HepG2 (cell line): ENCODE results near the gene RREB1. TPM values are rescaled to one million over a fixed set of nuclear protein-coding genes. Genes with fewer than 3 reads are reported as not detected.

Experiments used
- ADNP ChIP-seq: sonication (generic); formaldehyde crosslinking; IDR thresholded peaks from 2 replicates; pipeline ENCODE4 v1.4.0; 2020; ENCODE audit warnings: missing genetic modification reagents
- HIVEP1 ChIP-seq: sonication (generic); formaldehyde crosslinking; IDR thresholded peaks from 2 replicates; pipeline ENCODE4 v1.4.0; 2020; ENCODE audit warnings: mild to moderate bottlenecking, missing genetic modification reagents
- KMT2A ChIP-seq: sonication (generic); formaldehyde crosslinking; IDR thresholded peaks from 2 replicates; pipeline ENCODE4 v1.4.0; 2020; ENCODE audit warnings: missing genetic modification reagents
- PHF21A ChIP-seq: sonication (generic); formaldehyde crosslinking; IDR thresholded peaks from 2 replicates; pipeline ENCODE4 v1.5.0; 2020; ENCODE audit warnings: mild to moderate bottlenecking, missing genetic modification reagents
- RFX5 ChIP-seq: IDR thresholded peaks from 2 replicates; pipeline ENCODE4 v1.6.1; 2011; ENCODE audit warnings: low read depth, low read length, improper control_type of control experiment
- SAP130 ChIP-seq: IDR thresholded peaks from 2 replicates; pipeline ENCODE4 v1.6.1; 2016; ENCODE audit warnings: low read depth
- SRSF4 ChIP-seq: fragments of 200-400 bp; formaldehyde crosslinking; IDR thresholded peaks from one replicate; pipeline ENCODE4 v1.6.1; 2018; ENCODE audit warnings: mild to moderate bottlenecking, low read depth, low read length, moderate library complexity; ENCODE audit not compliant: poor library complexity, severe bottlenecking
- SRSF9 ChIP-seq: fragments of 200-400 bp; formaldehyde crosslinking; IDR thresholded peaks from 2 replicates; pipeline ENCODE4 v1.6.1; 2018; ENCODE audit warnings: borderline replicate concordance, mild to moderate bottlenecking, low read depth, low read length; ENCODE audit not compliant: insufficient read depth, poor library complexity, severe bottlenecking
- ZFP1 ChIP-seq: IDR thresholded peaks from 2 replicates; pipeline ENCODE4 v1.6.1; 2016
- ZKSCAN8 ChIP-seq: IDR thresholded peaks from 2 replicates; pipeline ENCODE4 v1.6.1; 2016; ENCODE audit warnings: borderline replicate concordance, missing genetic modification reagents, missing compliant biosample characterization
- ZNF367 ChIP-seq: sonication (generic); formaldehyde crosslinking; IDR thresholded peaks from 2 replicates; pipeline ENCODE4 v1.4.0; 2020; ENCODE audit warnings: missing genetic modification reagents, borderline replicate concordance
- ZNF432 ChIP-seq: sonication (generic); formaldehyde crosslinking; IDR thresholded peaks from 2 replicates; pipeline ENCODE4 v1.5.0; 2020; ENCODE audit warnings: missing genetic modification reagents, mild to moderate bottlenecking, borderline replicate concordance
- ZSCAN30 ChIP-seq: sonication (generic); formaldehyde crosslinking; IDR thresholded peaks from 2 replicates; pipeline ENCODE4 v1.5.0; 2020; ENCODE audit warnings: mild to moderate bottlenecking, missing genetic modification reagents
- polyA plus RNA-seq, 8 experiments: library from polyadenylated mRNA; depleted of rRNA in 3 of 8; stranded (reverse) in 7 of 8; unstranded in 1 of 8; fragments of >200 nt; fragmentation: Illumina TruSeq in 4 of 8; extraction: Trizol in 4 of 8; gene quantifications; 2 replicates each; pipeline versions ENCODE4 v1.2.1 to v1.2.3, GENCODE V29; 2011 to 2016; ENCODE audit warnings: low read depth in 4 of 8, missing spikeins in 1 of 8, mixed read lengths in 1 of 8; ENCODE audit not compliant: insufficient read depth in 1 of 8
- total RNA-seq, 5 experiments: library from RNA; depleted of rRNA; stranded (reverse); fragments of >200 nt; fragmentation: Illumina TruSeq; extraction: Trizol; gene quantifications; 2 replicates each; pipeline ENCODE4 v1.2.3, GENCODE V29; 2016; ENCODE audit warnings: low read depth in 1 of 5
- TF ChIP-seq, protein P1 (sequence below): sonication (generic); formaldehyde crosslinking; IDR thresholded peaks from 2 replicates; pipeline ENCODE4 v1.4.0; 2020; ENCODE audit warnings: missing genetic modification reagents, mild to moderate bottlenecking, borderline replicate concordance
- TF ChIP-seq, protein P2 (sequence below): sonication (generic); formaldehyde crosslinking; IDR thresholded peaks from 2 replicates; pipeline ENCODE4 v1.4.0; 2020; ENCODE audit warnings: missing genetic modification reagents, borderline replicate concordance
- TF ChIP-seq, protein P3 (sequence below): sonication (generic); formaldehyde crosslinking; IDR thresholded peaks from 2 replicates; pipeline ENCODE4 v1.4.0; 2020; ENCODE audit warnings: missing genetic modification reagents
- TF ChIP-seq, protein P4 (sequence below): IDR thresholded peaks from 2 replicates; pipeline ENCODE4 v1.4.0; 2020; ENCODE audit warnings: mild to moderate bottlenecking, missing genetic modification reagents

Gene RREB1
- total and polyA plus RNA-seq, 2 of the 13 experiments (the other 11 are each of a cell fraction or from before 2014, with no cell fraction given), result 6.1 to 23.2 TPM

DNA sequence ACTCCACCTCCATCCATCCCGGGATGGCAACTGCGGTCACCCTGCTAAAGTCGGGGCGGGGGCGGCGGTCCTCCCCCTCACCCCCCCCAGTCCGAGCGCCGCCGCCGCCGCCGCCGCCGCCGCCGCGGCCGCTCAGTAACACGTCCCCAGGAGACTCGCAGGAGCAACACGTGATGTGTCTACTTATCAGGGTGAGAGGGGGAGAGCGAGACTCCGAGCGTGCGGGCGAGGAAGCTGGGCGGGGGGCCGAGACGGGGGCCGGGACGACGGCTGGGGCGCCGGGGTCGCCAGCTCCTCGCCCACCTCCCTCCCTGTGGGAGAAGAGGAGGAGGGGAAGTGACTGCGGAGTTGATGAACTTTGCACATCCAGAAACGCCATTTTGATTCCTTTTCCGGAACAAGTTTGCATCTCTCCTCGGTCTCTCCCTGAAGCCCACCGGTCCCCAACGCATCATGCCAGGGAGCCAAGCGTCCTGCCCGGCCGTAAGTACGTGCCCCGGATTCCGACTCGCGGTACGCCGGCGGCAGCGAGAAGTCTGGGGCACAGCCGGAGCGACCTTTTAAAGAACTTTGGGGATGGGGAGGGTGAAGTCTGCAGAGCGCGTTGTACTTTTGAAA, at the start of gene RREB1 (continued):
- TF ChIP-seq, protein P1, sequence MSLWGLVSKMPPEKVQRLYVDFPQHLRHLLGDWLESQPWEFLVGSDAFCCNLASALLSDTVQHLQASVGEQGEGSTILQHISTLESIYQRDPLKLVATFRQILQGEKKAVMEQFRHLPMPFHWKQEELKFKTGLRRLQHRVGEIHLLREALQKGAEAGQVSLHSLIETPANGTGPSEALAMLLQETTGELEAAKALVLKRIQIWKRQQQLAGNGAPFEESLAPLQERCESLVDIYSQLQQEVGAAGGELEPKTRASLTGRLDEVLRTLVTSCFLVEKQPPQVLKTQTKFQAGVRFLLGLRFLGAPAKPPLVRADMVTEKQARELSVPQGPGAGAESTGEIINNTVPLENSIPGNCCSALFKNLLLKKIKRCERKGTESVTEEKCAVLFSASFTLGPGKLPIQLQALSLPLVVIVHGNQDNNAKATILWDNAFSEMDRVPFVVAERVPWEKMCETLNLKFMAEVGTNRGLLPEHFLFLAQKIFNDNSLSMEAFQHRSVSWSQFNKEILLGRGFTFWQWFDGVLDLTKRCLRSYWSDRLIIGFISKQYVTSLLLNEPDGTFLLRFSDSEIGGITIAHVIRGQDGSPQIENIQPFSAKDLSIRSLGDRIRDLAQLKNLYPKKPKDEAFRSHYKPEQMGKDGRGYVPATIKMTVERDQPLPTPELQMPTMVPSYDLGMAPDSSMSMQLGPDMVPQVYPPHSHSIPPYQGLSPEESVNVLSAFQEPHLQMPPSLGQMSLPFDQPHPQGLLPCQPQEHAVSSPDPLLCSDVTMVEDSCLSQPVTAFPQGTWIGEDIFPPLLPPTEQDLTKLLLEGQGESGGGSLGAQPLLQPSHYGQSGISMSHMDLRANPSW (CRISPR knock-in tag), result no peak
- TF ChIP-seq RFX5, result no peak
- TF ChIP-seq ZNF432 (CRISPR knock-in tag), result peak; percentile 59; the same call in 1 of the 2 replicates
- no peak for TF ChIP-seq ADNP (CRISPR knock-in tag)
- TF ChIP-seq SAP130 (CRISPR knock-in tag), result peak; percentile 73; the same call in 1 of the 2 replicates
- TF ChIP-seq PHF21A (CRISPR knock-in tag), result no peak
- TF ChIP-seq, protein P2, sequence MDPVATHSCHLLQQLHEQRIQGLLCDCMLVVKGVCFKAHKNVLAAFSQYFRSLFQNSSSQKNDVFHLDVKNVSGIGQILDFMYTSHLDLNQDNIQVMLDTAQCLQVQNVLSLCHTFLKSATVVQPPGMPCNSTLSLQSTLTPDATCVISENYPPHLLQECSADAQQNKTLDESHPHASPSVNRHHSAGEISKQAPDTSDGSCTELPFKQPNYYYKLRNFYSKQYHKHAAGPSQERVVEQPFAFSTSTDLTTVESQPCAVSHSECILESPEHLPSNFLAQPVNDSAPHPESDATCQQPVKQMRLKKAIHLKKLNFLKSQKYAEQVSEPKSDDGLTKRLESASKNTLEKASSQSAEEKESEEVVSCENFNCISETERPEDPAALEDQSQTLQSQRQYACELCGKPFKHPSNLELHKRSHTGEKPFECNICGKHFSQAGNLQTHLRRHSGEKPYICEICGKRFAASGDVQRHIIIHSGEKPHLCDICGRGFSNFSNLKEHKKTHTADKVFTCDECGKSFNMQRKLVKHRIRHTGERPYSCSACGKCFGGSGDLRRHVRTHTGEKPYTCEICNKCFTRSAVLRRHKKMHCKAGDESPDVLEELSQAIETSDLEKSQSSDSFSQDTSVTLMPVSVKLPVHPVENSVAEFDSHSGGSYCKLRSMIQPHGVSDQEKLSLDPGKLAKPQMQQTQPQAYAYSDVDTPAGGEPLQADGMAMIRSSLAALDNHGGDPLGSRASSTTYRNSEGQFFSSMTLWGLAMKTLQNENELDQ (CRISPR knock-in tag), result no peak
- TF ChIP-seq ZFP1 (CRISPR knock-in tag), result no peak
- TF ChIP-seq, protein P3, sequence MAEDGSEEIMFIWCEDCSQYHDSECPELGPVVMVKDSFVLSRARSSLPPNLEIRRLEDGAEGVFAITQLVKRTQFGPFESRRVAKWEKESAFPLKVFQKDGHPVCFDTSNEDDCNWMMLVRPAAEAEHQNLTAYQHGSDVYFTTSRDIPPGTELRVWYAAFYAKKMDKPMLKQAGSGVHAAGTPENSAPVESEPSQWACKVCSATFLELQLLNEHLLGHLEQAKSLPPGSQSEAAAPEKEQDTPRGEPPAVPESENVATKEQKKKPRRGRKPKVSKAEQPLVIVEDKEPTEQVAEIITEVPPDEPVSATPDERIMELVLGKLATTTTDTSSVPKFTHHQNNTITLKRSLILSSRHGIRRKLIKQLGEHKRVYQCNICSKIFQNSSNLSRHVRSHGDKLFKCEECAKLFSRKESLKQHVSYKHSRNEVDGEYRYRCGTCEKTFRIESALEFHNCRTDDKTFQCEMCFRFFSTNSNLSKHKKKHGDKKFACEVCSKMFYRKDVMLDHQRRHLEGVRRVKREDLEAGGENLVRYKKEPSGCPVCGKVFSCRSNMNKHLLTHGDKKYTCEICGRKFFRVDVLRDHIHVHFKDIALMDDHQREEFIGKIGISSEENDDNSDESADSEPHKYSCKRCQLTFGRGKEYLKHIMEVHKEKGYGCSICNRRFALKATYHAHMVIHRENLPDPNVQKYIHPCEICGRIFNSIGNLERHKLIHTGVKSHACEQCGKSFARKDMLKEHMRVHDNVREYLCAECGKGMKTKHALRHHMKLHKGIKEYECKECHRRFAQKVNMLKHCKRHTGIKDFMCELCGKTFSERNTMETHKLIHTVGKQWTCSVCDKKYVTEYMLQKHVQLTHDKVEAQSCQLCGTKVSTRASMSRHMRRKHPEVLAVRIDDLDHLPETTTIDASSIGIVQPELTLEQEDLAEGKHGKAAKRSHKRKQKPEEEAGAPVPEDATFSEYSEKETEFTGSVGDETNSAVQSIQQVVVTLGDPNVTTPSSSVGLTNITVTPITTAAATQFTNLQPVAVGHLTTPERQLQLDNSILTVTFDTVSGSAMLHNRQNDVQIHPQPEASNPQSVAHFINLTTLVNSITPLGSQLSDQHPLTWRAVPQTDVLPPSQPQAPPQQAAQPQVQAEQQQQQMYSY (CRISPR knock-in tag), result no peak
- no peak; the same call in 1 of the 2 replicates for TF ChIP-seq ZSCAN30 (CRISPR knock-in tag)
- no peak for TF ChIP-seq SRSF4
- TF ChIP-seq SRSF9, result no peak
- no peak for TF ChIP-seq HIVEP1 (CRISPR knock-in tag)
- TF ChIP-seq KMT2A (CRISPR knock-in tag), result peak; percentile 80
- peak; percentile 38; the same call in 1 of the 2 replicates for TF ChIP-seq ZKSCAN8 (CRISPR knock-in tag)
- no peak for TF ChIP-seq ZNF367 (CRISPR knock-in tag)
- TF ChIP-seq, protein P4, sequence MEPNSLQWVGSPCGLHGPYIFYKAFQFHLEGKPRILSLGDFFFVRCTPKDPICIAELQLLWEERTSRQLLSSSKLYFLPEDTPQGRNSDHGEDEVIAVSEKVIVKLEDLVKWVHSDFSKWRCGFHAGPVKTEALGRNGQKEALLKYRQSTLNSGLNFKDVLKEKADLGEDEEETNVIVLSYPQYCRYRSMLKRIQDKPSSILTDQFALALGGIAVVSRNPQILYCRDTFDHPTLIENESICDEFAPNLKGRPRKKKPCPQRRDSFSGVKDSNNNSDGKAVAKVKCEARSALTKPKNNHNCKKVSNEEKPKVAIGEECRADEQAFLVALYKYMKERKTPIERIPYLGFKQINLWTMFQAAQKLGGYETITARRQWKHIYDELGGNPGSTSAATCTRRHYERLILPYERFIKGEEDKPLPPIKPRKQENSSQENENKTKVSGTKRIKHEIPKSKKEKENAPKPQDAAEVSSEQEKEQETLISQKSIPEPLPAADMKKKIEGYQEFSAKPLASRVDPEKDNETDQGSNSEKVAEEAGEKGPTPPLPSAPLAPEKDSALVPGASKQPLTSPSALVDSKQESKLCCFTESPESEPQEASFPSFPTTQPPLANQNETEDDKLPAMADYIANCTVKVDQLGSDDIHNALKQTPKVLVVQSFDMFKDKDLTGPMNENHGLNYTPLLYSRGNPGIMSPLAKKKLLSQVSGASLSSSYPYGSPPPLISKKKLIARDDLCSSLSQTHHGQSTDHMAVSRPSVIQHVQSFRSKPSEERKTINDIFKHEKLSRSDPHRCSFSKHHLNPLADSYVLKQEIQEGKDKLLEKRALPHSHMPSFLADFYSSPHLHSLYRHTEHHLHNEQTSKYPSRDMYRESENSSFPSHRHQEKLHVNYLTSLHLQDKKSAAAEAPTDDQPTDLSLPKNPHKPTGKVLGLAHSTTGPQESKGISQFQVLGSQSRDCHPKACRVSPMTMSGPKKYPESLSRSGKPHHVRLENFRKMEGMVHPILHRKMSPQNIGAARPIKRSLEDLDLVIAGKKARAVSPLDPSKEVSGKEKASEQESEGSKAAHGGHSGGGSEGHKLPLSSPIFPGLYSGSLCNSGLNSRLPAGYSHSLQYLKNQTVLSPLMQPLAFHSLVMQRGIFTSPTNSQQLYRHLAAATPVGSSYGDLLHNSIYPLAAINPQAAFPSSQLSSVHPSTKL (CRISPR knock-in tag), result 0 out of 2 replicates have a peak, but pooled peaks have one; percentile 25
